Measurements from ENCODE around the gene PCDHGC4. TPM values are rescaled to one million over a fixed set of nuclear protein-coding genes. Genes with fewer than 3 reads are reported as not detected.

The PCDHGC4 gene
- total and polyA plus RNA-seq, 2 of the 13 experiments (the other 11 are each of a cell fraction or from before 2014, with no cell fraction given) = 0.07 TPM; not detected in 1

DNA sequence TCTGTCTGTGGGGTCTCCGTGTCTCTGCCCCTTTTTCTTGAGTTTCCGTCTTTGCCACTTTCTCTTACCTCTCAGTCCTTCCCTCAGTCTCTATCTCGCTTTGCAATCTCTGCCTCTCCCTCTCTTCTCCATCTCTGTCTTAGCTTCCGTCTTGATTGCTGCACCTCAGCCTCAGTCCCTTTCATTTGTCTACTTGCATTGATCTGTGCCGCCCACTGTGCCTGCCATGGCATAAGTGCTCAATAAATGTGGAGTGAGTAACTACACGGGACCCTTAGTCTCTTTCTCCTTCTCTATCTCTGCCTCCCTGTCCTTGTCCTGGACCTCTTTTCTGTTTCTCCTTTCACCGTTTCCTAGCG, 10.6 kb downstream of the PCDHGC4 start:
- Histone ChIP-seq H3K4me1 (ENCODE audit: insufficient read depth, low read length) (no peaks in the 10 kb centered on the region), H4K20me1 (ENCODE audit: insufficient read depth, low read length) (no peaks in the 10 kb centered on the region), H3K4me3 (replicated peaks in 1 of 3; ENCODE audit: insufficient read depth in 1 of 3, low read depth in 2 of 3, low read length in 3 of 3) (no peak overlapping the region), H3K27ac (ENCODE audit: extremely low read length, insufficient read depth, low read length) (no peak overlapping the region), H3K9ac (ENCODE audit: insufficient read depth, low read depth, low read length) (no peak overlapping the region), H3K4me2 (ENCODE audit: low read depth, low read length) (no peak overlapping the region), H2AFZ (ENCODE audit: low read length) (no peak overlapping the region), H3K27me3 (ENCODE audit: control insufficient read depth in 1 of 2, insufficient read depth in 2 of 2, low read length in 2 of 2) (peaks cover 1 to 15% of the 10 kb centered on the region in 2 experiments; a peak in 2 of 5 replicates), H3K79me2 (ENCODE audit: insufficient read depth, low read length) (no peaks in the 10 kb centered on the region), H3K9me3 (ENCODE audit: low read length) (no peaks in the 10 kb centered on the region), H3K36me3 (replicated peaks in 1 of 2; ENCODE audit: control insufficient read depth in 1 of 2, insufficient read depth in 2 of 2, low read length in 2 of 2) (no peaks in the 10 kb centered on the region)
- intact Hi-C loops (cut with micrococcal nuclease; ENCODE audit: unreplicated experiment) = no loop called here
- CTCF ChIA-PET (ENCODE audit: low intra/inter-chr PET ratio, low total read pairs) = no interaction called here
- no peak for TF ChIP-seq KMT2A (CRISPR knock-in tag; IDR thresholded peaks at IDR 0.05)
- TF ChIP-seq SOX13 (IDR thresholded peaks at IDR 0.05) = no peak
- no peak for TF ChIP-seq SOX13 (CRISPR knock-in tag; conservative IDR thresholded peaks at IDR 0.05 in 1 of 2, IDR thresholded peaks at IDR 0.05 in 1 of 2)
- TF ChIP-seq AGO1 (IDR thresholded peaks at IDR 0.05; ENCODE audit: low read depth, low read length, poor library complexity, severe bottlenecking) = no peak
- no peak for TF ChIP-seq MBD4 (IDR thresholded peaks at IDR 0.05; ENCODE audit: borderline replicate concordance, low read length)
- TF ChIP-seq, protein P1, sequence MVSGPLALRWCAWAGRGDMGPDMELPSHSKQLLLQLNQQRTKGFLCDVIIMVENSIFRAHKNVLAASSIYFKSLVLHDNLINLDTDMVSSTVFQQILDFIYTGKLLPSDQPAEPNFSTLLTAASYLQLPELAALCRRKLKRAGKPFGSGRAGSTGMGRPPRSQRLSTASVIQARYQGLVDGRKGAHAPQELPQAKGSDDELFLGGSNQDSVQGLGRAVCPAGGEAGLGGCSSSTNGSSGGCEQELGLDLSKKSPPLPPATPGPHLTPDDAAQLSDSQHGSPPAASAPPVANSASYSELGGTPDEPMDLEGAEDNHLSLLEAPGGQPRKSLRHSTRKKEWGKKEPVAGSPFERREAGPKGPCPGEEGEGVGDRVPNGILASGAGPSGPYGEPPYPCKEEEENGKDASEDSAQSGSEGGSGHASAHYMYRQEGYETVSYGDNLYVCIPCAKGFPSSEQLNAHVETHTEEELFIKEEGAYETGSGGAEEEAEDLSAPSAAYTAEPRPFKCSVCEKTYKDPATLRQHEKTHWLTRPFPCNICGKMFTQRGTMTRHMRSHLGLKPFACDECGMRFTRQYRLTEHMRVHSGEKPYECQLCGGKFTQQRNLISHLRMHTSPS (CRISPR knock-in tag; IDR thresholded peaks at IDR 0.05; ENCODE audit: low read depth) = no peak
- TF ChIP-seq DNMT1 (CRISPR knock-in tag; IDR thresholded peaks at IDR 0.05) = no peak
- TF ChIP-seq, protein P2, sequence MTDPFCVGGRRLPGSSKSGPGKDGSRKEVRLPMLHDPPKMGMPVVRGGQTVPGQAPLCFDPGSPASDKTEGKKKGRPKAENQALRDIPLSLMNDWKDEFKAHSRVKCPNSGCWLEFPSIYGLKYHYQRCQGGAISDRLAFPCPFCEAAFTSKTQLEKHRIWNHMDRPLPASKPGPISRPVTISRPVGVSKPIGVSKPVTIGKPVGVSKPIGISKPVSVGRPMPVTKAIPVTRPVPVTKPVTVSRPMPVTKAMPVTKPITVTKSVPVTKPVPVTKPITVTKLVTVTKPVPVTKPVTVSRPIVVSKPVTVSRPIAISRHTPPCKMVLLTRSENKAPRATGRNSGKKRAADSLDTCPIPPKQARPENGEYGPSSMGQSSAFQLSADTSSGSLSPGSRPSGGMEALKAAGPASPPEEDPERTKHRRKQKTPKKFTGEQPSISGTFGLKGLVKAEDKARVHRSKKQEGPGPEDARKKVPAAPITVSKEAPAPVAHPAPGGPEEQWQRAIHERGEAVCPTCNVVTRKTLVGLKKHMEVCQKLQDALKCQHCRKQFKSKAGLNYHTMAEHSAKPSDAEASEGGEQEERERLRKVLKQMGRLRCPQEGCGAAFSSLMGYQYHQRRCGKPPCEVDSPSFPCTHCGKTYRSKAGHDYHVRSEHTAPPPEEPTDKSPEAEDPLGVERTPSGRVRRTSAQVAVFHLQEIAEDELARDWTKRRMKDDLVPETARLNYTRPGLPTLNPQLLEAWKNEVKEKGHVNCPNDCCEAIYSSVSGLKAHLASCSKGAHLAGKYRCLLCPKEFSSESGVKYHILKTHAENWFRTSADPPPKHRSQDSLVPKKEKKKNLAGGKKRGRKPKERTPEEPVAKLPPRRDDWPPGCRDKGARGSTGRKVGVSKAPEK (CRISPR knock-in tag; IDR thresholded peaks at IDR 0.05; ENCODE audit: borderline replicate concordance) = no peak
- TF ChIP-seq ZNF615 (CRISPR knock-in tag; IDR thresholded peaks at IDR 0.05; ENCODE audit: borderline replicate concordance) = no peak
- TF ChIP-seq AKAP8 (CRISPR knock-in tag; IDR thresholded peaks at IDR 0.05) = no peak
- DNase-seq (ENCODE audit: low spot score) (no peak), ATAC-seq (no peak), FAIRE-seq (no peak)
- 36% methylated on average over 8 of the region's 8 CpGs for WGBS (ENCODE audit: low lambda C conversion rate)
- no TSS peak for BruUV-seq (replicated peaks)
- POLR2A ChIA-PET = no interaction called here
- in situ Hi-C loops (cut with HindIII; ENCODE audit: extremely low pct_ligation_motif_present, low pct_unique_long_range_greater_than_20kb) = no loop called here

Measured in HepG2 (cell line).